WTC11 (cell line): ENCODE results near the gene STKLD1. TPM values are rescaled to one million over a fixed set of nuclear protein-coding genes. Genes with fewer than 3 reads are reported as not detected.

ENCODE experiments used
- ELF4 ChIP-seq: sonication (generic); formaldehyde crosslinking; IDR thresholded peaks from 2 replicates; pipeline ENCODE4 v1.8.1; 2022; ENCODE audit warnings: low read depth, mild to moderate bottlenecking, moderate library complexity, missing genetic modification reagents
- ESRRA ChIP-seq: sonication (generic); formaldehyde crosslinking; IDR thresholded peaks from 2 replicates; pipeline ENCODE4 v1.8.1; 2022; ENCODE audit warnings: mild to moderate bottlenecking, missing genetic modification reagents, borderline replicate concordance
- ETV6 ChIP-seq: sonication (generic); formaldehyde crosslinking; IDR thresholded peaks from 2 replicates; pipeline ENCODE4 v1.8.1; 2022; ENCODE audit warnings: mild to moderate bottlenecking, missing genetic modification reagents
- FOXK1 ChIP-seq: sonication (generic); formaldehyde crosslinking; IDR thresholded peaks from 2 replicates; pipeline ENCODE4 v1.8.0; 2022; ENCODE audit warnings: mild to moderate bottlenecking, moderate library complexity, missing genetic modification reagents
- GABPB1 ChIP-seq: sonication (generic); formaldehyde crosslinking; IDR thresholded peaks from 2 replicates; pipeline ENCODE4 v1.8.1; 2023; ENCODE audit warnings: mild to moderate bottlenecking, missing genetic modification reagents
- JUN ChIP-seq: sonication (generic); formaldehyde crosslinking; IDR thresholded peaks from 2 replicates; pipeline ENCODE4 v1.8.0; 2023; ENCODE audit warnings: mild to moderate bottlenecking, missing genetic modification reagents
- MXD4 ChIP-seq: fragments of 250-450 bp; sonication (Bioruptor Pico); IDR thresholded peaks from 2 replicates; pipeline ENCODE4 v1.8.0; 2021; ENCODE audit warnings: mild to moderate bottlenecking, moderate library complexity, borderline replicate concordance
- NFATC4 ChIP-seq: fragments of 250-450 bp; sonication (Bioruptor Pico); IDR thresholded peaks from 2 replicates; pipeline ENCODE4 v1.9.0; 2021; ENCODE audit warnings: mild to moderate bottlenecking
- NR2C2 ChIP-seq: sonication (generic); formaldehyde crosslinking; IDR thresholded peaks from 2 replicates; pipeline ENCODE4 v1.8.0; 2022; ENCODE audit warnings: mild to moderate bottlenecking, missing genetic modification reagents
- RELA ChIP-seq: sonication (generic); formaldehyde crosslinking; IDR thresholded peaks from 2 replicates; pipeline ENCODE4 v1.8.1; 2022; ENCODE audit warnings: missing genetic modification reagents, mild to moderate bottlenecking, borderline replicate concordance
- SOX15 ChIP-seq: fragments of 250-450 bp; sonication (Bioruptor Pico); IDR thresholded peaks from 2 replicates; pipeline ENCODE4 v1.9.0; 2021; ENCODE audit warnings: mild to moderate bottlenecking
- SP1 ChIP-seq: sonication (generic); formaldehyde crosslinking; conservative IDR thresholded peaks from 2 replicates; pipeline ENCODE4 v1.8.1; 2022; ENCODE audit warnings: missing genetic modification reagents
- TEAD1 ChIP-seq: sonication (generic); formaldehyde crosslinking; IDR thresholded peaks from 2 replicates; pipeline ENCODE4 v1.8.0; 2022; ENCODE audit warnings: mild to moderate bottlenecking, missing genetic modification reagents
- TEAD4 ChIP-seq: sonication (generic); formaldehyde crosslinking; IDR thresholded peaks from 2 replicates; pipeline ENCODE4 v1.8.0; 2022; ENCODE audit warnings: mild to moderate bottlenecking, missing genetic modification reagents
- TP53 ChIP-seq: sonication (generic); formaldehyde crosslinking; IDR thresholded peaks from 2 replicates; pipeline ENCODE4 v1.8.1; 2023; ENCODE audit warnings: mild to moderate bottlenecking, missing genetic modification reagents
- ZNF121 ChIP-seq: sonication (generic); formaldehyde crosslinking; IDR thresholded peaks from 2 replicates; pipeline ENCODE4 v1.8.0; 2023; ENCODE audit warnings: missing genetic modification reagents
- ZNF232 ChIP-seq: sonication (generic); formaldehyde crosslinking; IDR thresholded peaks from 2 replicates; pipeline ENCODE4 v1.8.0; 2022; ENCODE audit warnings: mild to moderate bottlenecking, missing genetic modification reagents
- ZNF263 ChIP-seq: sonication (generic); formaldehyde crosslinking; IDR thresholded peaks from 2 replicates; pipeline ENCODE4 v1.8.1; 2022; ENCODE audit warnings: low read depth, mild to moderate bottlenecking, moderate library complexity, missing genetic modification reagents
- ZNF317 ChIP-seq: sonication (generic); formaldehyde crosslinking; IDR thresholded peaks from 2 replicates; pipeline ENCODE4 v1.8.1; 2023; ENCODE audit warnings: low read depth, mild to moderate bottlenecking, moderate library complexity, missing genetic modification reagents, borderline replicate concordance
- ZNF396 ChIP-seq: fragments of 250-450 bp; sonication (Bioruptor Pico); IDR thresholded peaks from 2 replicates; pipeline ENCODE4 v1.8.0; 2021; ENCODE audit warnings: mild to moderate bottlenecking, moderate library complexity, borderline replicate concordance
- ZNF416 ChIP-seq: fragments of 250-450 bp; sonication (Bioruptor Pico); IDR thresholded peaks from 2 replicates; pipeline ENCODE4 v1.9.0; 2021; ENCODE audit warnings: mild to moderate bottlenecking, inconsistent platforms
- ZNF671 ChIP-seq: fragments of 250-450 bp; sonication (Bioruptor Pico); IDR thresholded peaks from 2 replicates; pipeline ENCODE4 v1.8.0; 2021; ENCODE audit warnings: mild to moderate bottlenecking
- total RNA-seq: library from RNA; stranded (reverse); gene quantifications from 3 replicates; pipeline ENCODE4 v1.2.3, GENCODE V29; 2021
- TF ChIP-seq, protein P1 (sequence below): sonication (generic); formaldehyde crosslinking; IDR thresholded peaks from 2 replicates; pipeline ENCODE4 v1.8.0; 2023; ENCODE audit warnings: missing genetic modification reagents
- TF ChIP-seq, protein P2 (sequence below): sonication (generic); formaldehyde crosslinking; IDR thresholded peaks from 2 replicates; pipeline ENCODE4 v1.8.1; 2023; ENCODE audit warnings: mild to moderate bottlenecking, missing genetic modification reagents, moderate library complexity
- TF ChIP-seq, protein P3 (sequence below): sonication (generic); formaldehyde crosslinking; IDR thresholded peaks from 2 replicates; pipeline ENCODE4 v1.8.1; 2023; ENCODE audit warnings: mild to moderate bottlenecking, missing genetic modification reagents, moderate library complexity
- TF ChIP-seq, protein P4 (sequence below): sonication (generic); formaldehyde crosslinking; IDR thresholded peaks from 2 replicates; pipeline ENCODE4 v1.8.1; 2022; ENCODE audit warnings: low read depth, missing genetic modification reagents, borderline replicate concordance
- TF ChIP-seq, protein P5 (sequence below): fragments of 250-450 bp; sonication (Bioruptor Pico); IDR thresholded peaks from 2 replicates; pipeline ENCODE4 v2.1.2; 2022; ENCODE audit warnings: mild to moderate bottlenecking, moderate library complexity
- TF ChIP-seq, protein P6 (sequence below): sonication (generic); formaldehyde crosslinking; conservative IDR thresholded peaks from 2 replicates; pipeline ENCODE4 v1.8.1; 2023; ENCODE audit warnings: mild to moderate bottlenecking, low read depth, missing genetic modification reagents, moderate library complexity

Gene STKLD1
- total RNA-seq, 1 experiment from 2014 or later, result 0.98 TPM

DNA sequence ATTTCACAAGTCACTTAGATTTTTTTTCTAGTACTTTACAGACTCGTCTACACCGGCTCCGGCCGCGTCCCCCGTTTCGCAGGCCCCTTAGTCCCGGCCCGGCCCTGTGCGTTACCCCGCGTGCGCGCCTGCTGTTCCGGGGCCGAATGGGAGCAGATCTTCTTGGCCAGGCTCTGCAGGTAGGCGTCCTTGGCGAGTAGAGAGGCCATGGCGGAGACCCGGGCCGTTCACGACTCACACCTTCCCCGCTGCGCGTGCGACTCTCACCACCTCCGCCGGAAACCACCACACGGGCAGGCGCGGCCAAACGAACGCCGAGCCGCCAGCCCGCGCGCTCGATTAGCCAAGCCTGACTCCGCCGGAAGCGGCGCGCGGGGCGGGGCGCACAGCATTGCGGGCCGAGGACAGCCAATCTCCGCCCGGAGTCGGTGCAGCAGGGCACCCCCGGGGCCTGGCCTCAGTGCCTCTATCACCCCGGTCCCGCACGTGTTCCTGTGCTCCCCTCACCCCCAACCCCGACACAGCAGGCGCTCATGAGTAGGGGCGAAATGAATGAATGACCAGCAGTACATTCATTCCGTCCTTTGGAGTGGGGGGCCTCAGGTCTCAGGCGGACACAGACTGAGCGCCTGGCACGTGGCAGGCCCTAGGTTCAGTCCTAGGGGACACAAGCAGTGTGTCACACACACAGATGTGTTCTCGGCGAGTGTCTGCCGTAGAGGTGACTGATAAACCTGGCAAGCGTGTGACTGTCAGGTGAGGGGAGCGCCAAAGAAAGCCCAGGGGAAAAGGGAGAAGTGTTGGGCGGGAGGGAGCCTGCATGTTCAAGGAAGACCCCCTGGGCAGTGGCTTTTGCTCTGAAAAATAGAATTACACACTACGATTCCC is 40.0 kb upstream of the STKLD1 start, which contains the start of gene SURF6 (continued):
- TF ChIP-seq, protein P1, sequence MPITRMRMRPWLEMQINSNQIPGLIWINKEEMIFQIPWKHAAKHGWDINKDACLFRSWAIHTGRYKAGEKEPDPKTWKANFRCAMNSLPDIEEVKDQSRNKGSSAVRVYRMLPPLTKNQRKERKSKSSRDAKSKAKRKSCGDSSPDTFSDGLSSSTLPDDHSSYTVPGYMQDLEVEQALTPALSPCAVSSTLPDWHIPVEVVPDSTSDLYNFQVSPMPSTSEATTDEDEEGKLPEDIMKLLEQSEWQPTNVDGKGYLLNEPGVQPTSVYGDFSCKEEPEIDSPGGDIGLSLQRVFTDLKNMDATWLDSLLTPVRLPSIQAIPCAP (CRISPR knock-in tag), result peak; percentile 84; the same call in 1 of the 2 replicates
- TF ChIP-seq, protein P2, sequence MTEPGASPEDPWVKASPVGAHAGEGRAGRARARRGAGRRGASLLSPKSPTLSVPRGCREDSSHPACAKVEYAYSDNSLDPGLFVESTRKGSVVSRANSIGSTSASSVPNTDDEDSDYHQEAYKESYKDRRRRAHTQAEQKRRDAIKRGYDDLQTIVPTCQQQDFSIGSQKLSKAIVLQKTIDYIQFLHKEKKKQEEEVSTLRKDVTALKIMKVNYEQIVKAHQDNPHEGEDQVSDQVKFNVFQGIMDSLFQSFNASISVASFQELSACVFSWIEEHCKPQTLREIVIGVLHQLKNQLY (CRISPR knock-in tag), result no peak
- TF ChIP-seq, protein P3, sequence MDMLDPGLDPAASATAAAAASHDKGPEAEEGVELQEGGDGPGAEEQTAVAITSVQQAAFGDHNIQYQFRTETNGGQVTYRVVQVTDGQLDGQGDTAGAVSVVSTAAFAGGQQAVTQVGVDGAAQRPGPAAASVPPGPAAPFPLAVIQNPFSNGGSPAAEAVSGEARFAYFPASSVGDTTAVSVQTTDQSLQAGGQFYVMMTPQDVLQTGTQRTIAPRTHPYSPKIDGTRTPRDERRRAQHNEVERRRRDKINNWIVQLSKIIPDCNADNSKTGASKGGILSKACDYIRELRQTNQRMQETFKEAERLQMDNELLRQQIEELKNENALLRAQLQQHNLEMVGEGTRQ, result peak; percentile 68
- peak; percentile 71; the same call in 1 of the 2 replicates for TF ChIP-seq JUN (CRISPR knock-in tag)
- peak; percentile 84 for TF ChIP-seq ZNF416 (CRISPR knock-in tag)
- TF ChIP-seq GABPB1 (CRISPR knock-in tag), result peak; percentile 85
- TF ChIP-seq, protein P4, sequence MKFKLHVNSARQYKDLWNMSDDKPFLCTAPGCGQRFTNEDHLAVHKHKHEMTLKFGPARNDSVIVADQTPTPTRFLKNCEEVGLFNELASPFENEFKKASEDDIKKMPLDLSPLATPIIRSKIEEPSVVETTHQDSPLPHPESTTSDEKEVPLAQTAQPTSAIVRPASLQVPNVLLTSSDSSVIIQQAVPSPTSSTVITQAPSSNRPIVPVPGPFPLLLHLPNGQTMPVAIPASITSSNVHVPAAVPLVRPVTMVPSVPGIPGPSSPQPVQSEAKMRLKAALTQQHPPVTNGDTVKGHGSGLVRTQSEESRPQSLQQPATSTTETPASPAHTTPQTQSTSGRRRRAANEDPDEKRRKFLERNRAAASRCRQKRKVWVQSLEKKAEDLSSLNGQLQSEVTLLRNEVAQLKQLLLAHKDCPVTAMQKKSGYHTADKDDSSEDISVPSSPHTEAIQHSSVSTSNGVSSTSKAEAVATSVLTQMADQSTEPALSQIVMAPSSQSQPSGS (CRISPR knock-in tag), result no peak
- TF ChIP-seq TEAD4 (CRISPR knock-in tag), result no peak
- no peak for TF ChIP-seq ZNF121 (CRISPR knock-in tag)
- no peak for TF ChIP-seq ZNF671 (CRISPR knock-in tag)
- peak; percentile 91; the same call in 1 of the 2 replicates for TF ChIP-seq ESRRA (CRISPR knock-in tag)
- peak; percentile 97 for TF ChIP-seq FOXK1
- TF ChIP-seq TEAD1 (CRISPR knock-in tag), result peak; percentile 97
- peak; percentile 80; the same call in 1 of the 2 replicates for TF ChIP-seq ZNF232 (CRISPR knock-in tag)
- peak; percentile 71; the same call in 1 of the 2 replicates for TF ChIP-seq RELA (CRISPR knock-in tag)
- peak; percentile 98 for TF ChIP-seq SP1 (CRISPR knock-in tag)
- TF ChIP-seq, protein P5, sequence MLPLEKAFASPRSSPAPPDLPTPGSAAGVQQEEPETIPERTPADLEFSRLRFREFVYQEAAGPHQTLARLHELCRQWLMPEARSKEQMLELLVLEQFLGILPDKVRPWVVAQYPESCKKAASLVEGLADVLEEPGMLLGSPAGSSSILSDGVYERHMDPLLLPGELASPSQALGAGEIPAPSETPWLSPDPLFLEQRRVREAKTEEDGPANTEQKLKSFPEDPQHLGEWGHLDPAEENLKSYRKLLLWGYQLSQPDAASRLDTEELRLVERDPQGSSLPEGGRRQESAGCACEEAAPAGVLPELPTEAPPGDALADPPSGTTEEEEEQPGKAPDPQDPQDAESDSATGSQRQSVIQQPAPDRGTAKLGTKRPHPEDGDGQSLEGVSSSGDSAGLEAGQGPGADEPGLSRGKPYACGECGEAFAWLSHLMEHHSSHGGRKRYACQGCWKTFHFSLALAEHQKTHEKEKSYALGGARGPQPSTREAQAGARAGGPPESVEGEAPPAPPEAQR (CRISPR knock-in tag), result no peak
- TF ChIP-seq ELF4 (CRISPR knock-in tag), result 0 out of 2 replicates have a peak, but pooled peaks have one; percentile 31
- no peak for TF ChIP-seq ZNF263 (CRISPR knock-in tag)
- TF ChIP-seq NR2C2, result no peak
- no peak for TF ChIP-seq ZNF396
- no peak for TF ChIP-seq SOX15
- no peak for TF ChIP-seq MXD4 (CRISPR knock-in tag)
- TF ChIP-seq ETV6 (CRISPR knock-in tag), result peak; percentile 97
- no peak for TF ChIP-seq ZNF317 (CRISPR knock-in tag)
- TF ChIP-seq TP53, result peak; percentile 80
- TF ChIP-seq NFATC4 (CRISPR knock-in tag), result no peak; the same call in 1 of the 2 replicates
- TF ChIP-seq, protein P6, sequence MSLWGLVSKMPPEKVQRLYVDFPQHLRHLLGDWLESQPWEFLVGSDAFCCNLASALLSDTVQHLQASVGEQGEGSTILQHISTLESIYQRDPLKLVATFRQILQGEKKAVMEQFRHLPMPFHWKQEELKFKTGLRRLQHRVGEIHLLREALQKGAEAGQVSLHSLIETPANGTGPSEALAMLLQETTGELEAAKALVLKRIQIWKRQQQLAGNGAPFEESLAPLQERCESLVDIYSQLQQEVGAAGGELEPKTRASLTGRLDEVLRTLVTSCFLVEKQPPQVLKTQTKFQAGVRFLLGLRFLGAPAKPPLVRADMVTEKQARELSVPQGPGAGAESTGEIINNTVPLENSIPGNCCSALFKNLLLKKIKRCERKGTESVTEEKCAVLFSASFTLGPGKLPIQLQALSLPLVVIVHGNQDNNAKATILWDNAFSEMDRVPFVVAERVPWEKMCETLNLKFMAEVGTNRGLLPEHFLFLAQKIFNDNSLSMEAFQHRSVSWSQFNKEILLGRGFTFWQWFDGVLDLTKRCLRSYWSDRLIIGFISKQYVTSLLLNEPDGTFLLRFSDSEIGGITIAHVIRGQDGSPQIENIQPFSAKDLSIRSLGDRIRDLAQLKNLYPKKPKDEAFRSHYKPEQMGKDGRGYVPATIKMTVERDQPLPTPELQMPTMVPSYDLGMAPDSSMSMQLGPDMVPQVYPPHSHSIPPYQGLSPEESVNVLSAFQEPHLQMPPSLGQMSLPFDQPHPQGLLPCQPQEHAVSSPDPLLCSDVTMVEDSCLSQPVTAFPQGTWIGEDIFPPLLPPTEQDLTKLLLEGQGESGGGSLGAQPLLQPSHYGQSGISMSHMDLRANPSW (CRISPR knock-in tag), result 0 out of 2 replicates have a peak, but pooled peaks have one; percentile 65
